HG03354 (cell line): ENCODE results near the gene SCARB2.

Experiments used
- ATAC-seq: cut with Tn5 transposase; IDR thresholded peaks from one replicate; pipeline ENCODE4 v1.9.1; 2021; ENCODE audit warnings: mild to moderate bottlenecking; ENCODE audit not compliant: unreplicated experiment, poor library complexity, severe bottlenecking

Gene SCARB2

GRCh38 chr4:76233083-76233482 lies 19.5 kb upstream of the SCARB2 start:
- no peak for ATAC-seq

GRCh38 chr4:76232681-76233080 lies 19.1 kb upstream of the SCARB2 start:
- no peak for ATAC-seq

GRCh38 chr4:76226418-76226817 lies 12.8 kb upstream of the SCARB2 start:
- ATAC-seq, result no peak

- no peak for ATAC-seq
Measured at GRCh38 chr4:76224171-76224570, 10.5 kb upstream of the SCARB2 start.

- no peak for ATAC-seq
Measured at GRCh38 chr4:76219299-76220055, 5.9 kb upstream of the SCARB2 start.

GRCh38 chr4:76216975-76217814 lies 3.6 kb upstream of the SCARB2 start:
- no peak for ATAC-seq

GRCh38 chr4:76216524-76216923 lies 2.9 kb upstream of the SCARB2 start:
- ATAC-seq, result no peak

GRCh38 chr4:76215077-76215476 lies 1.5 kb upstream of the SCARB2 start:
- ATAC-seq, result no peak

- peak; percentile 61 for ATAC-seq
Measured at GRCh38 chr4:76214177-76214675, 602 bp upstream of the SCARB2 start.

GRCh38 chr4:76212851-76213414 lies 691 bp downstream of the SCARB2 start:
- ATAC-seq, result peak; percentile 1

- ATAC-seq, result no peak
Measured at GRCh38 chr4:76211769-76212708, 1.6 kb downstream of the SCARB2 start.

- ATAC-seq, result no peak
Measured at GRCh38 chr4:76210452-76210851, 3.2 kb downstream of the SCARB2 start.

- no peak for ATAC-seq
Measured at GRCh38 chr4:76209881-76210280, 3.7 kb downstream of the SCARB2 start.

- no peak for ATAC-seq
Measured at GRCh38 chr4:76208005-76208765, 5.4 kb downstream of the SCARB2 start.

GRCh38 chr4:76207549-76207948 lies 6.1 kb downstream of the SCARB2 start:
- ATAC-seq, result no peak

GRCh38 chr4:76206222-76206942 lies 7.2 kb downstream of the SCARB2 start:
- ATAC-seq, result no peak

GRCh38 chr4:76205476-76205875 lies 8.1 kb downstream of the SCARB2 start:
- ATAC-seq, result no peak

- no peak for ATAC-seq
Measured at GRCh38 chr4:76204936-76205335, 8.7 kb downstream of the SCARB2 start.
